Prostate gland (tissue), 2 donors: ENCODE data around the gene TSHZ3. TPM values are rescaled to one million over a fixed set of nuclear protein-coding genes. Genes with fewer than 3 reads are reported as not detected.

Source experiments
- DNase-seq: peaks from one replicate; pipeline ENCODE4 v3.0.0-alpha.2; 2019; ENCODE audit warnings: low spot score
- H3K27ac ChIP-seq, 2 donors: fragments of 200-600 bp; sonication (generic); 2 replicates each; pipeline ENCODE4 v1.5.1; 2017 to 2019
- H3K27me3 ChIP-seq: fragments of 200-600 bp; sonication (generic); replicated peaks from 2 replicates; pipeline ENCODE4 v1.5.1; 2019; ENCODE audit not compliant: insufficient read depth
- H3K36me3 ChIP-seq, 2 donors: fragments of 200-600 bp; sonication (generic); 1 replicate in 1 of 2; 2 replicates in 1 of 2; pipeline versions ENCODE4 v1.5.1 to v1.8.1; 2017 to 2019
- H3K4me1 ChIP-seq: fragments of 200-600 bp; sonication (generic); replicated peaks from 2 replicates; pipeline ENCODE4 v1.5.1; 2019
- H3K4me3 ChIP-seq, 2 donors: fragments of 200-600 bp; sonication (generic); 2 replicates each; pipeline ENCODE4 v1.5.1; 2017 to 2019
- H3K9me3 ChIP-seq: fragments of 200-600 bp; sonication (generic); 2 replicates; pipeline ENCODE4 v1.5.1; 2017
- POLR2A ChIP-seq: fragments of 450-650 bp; IDR thresholded peaks from one replicate; pipeline ENCODE4 v1.6.1; 2016; ENCODE audit warnings: antibody characterized with exemption, mild to moderate bottlenecking
- POLR2AphosphoS5 ChIP-seq: sonication (generic); formaldehyde crosslinking; IDR thresholded peaks from one replicate; pipeline ENCODE4 v1.6.1; 2017; ENCODE audit warnings: antibody characterized with exemption
- WGBS: methylation state at CpG from one replicate; pipeline ENCODE4 v1.1.5; 2018; 5-methylcytosine and 5-hydroxymethylcytosine counted together
- intact Hi-C: fragments of 100-400 bp; cut with DNase I; formaldehyde crosslinking; loops from one replicate; pipeline ENCODE4 v1.14.2; 2022
- total RNA-seq, 2 donors: library from RNA; depleted of rRNA; stranded (reverse); fragments of >200 nt; gene quantifications; one replicate each; pipeline ENCODE4 v1.1.0, GENCODE V29; 2016
- TF ChIP-seq, protein P1 (sequence below), 4 experiments: fragments of 200-600 bp in 2 of 4; fragments of 450-650 bp in 2 of 4; sonication (generic) in 2 of 4; IDR thresholded peaks; 1 replicate in 3 of 4; 2 replicates in 1 of 4; pipeline ENCODE4 v1.5.1; 2016 to 2019; ENCODE audit warnings: antibody characterized with exemption in 4 of 4, mild to moderate bottlenecking in 2 of 4, moderate library complexity in 2 of 4

Gene TSHZ3
- total RNA-seq, 2 donors from 2014 or later = 10.4 to 18.4 TPM

DNA sequence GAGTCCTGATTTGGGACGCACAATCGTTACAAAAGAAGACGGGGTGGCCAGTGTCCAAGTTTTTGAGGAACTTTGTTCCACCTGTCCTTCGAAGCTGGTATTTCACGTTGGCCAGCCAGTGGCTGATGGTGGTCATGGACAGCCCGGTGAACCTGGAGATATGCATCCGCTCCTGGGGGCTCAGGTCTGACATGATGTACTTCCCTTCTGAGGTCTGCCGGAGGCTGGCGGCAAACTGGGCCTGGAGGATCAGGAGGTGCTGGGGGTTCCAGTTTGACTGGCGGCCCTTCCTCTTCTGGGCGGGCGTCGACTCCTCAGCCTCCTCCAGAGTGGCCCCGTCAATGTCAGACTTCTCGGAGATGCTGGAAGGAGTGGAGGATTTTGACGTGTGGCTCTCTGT, 72.4 kb downstream of the TSHZ3 start:
- H3K27me3 ChIP-seq = no peaks in the 10 kb centered on the region
- H3K27ac ChIP-seq = no peak overlapping the region
- DNase-seq = no peak
- TF ChIP-seq, protein P1, sequence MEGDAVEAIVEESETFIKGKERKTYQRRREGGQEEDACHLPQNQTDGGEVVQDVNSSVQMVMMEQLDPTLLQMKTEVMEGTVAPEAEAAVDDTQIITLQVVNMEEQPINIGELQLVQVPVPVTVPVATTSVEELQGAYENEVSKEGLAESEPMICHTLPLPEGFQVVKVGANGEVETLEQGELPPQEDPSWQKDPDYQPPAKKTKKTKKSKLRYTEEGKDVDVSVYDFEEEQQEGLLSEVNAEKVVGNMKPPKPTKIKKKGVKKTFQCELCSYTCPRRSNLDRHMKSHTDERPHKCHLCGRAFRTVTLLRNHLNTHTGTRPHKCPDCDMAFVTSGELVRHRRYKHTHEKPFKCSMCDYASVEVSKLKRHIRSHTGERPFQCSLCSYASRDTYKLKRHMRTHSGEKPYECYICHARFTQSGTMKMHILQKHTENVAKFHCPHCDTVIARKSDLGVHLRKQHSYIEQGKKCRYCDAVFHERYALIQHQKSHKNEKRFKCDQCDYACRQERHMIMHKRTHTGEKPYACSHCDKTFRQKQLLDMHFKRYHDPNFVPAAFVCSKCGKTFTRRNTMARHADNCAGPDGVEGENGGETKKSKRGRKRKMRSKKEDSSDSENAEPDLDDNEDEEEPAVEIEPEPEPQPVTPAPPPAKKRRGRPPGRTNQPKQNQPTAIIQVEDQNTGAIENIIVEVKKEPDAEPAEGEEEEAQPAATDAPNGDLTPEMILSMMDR (IDR thresholded peaks at IDR 0.05) = no peak
- H3K4me3 ChIP-seq = no peak overlapping the region
- H3K36me3 ChIP-seq = no peaks in the 10 kb centered on the region
- H3K4me1 ChIP-seq = no peaks in the 10 kb centered on the region
- H3K9me3 ChIP-seq = no peaks in the 10 kb centered on the region
- WGBS = 94% methylated on average over 16 of the region's 16 CpGs
- intact Hi-C loops = no loop called here

DNA sequence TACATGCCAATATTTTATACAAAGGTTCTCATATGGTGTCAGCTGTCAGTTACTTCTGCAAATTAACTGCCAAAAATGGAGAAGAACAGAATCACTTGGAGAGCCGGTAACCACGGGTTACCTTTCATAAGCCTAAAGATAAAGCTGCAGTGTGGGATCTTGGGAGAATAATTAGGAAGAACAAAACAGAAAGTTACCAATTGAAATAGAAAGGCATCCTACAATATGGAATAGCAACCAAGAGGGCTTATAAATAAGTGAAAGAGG, 74.2 kb downstream of the TSHZ3 start:
- WGBS = 36% methylated on average over 2 of the region's 2 CpGs
- TF ChIP-seq POLR2A (no peak), POLR2AphosphoS5 (no peak)
- TF ChIP-seq, protein P1 (IDR thresholded peaks at IDR 0.05) = no peak
- Histone ChIP-seq H3K27ac (peak overlapping the region in 1 of 2 donors; percentile 33), H3K9me3 (no peaks in the 10 kb centered on the region), H3K4me1 (no peaks in the 10 kb centered on the region), H3K36me3 (no peaks in the 10 kb centered on the region), H3K4me3 (peak overlapping the region in 1 of 2 donors; percentile 2), H3K27me3 (no peaks in the 10 kb centered on the region)
- DNase-seq = no peak
- intact Hi-C loops = no loop called here

DNA sequence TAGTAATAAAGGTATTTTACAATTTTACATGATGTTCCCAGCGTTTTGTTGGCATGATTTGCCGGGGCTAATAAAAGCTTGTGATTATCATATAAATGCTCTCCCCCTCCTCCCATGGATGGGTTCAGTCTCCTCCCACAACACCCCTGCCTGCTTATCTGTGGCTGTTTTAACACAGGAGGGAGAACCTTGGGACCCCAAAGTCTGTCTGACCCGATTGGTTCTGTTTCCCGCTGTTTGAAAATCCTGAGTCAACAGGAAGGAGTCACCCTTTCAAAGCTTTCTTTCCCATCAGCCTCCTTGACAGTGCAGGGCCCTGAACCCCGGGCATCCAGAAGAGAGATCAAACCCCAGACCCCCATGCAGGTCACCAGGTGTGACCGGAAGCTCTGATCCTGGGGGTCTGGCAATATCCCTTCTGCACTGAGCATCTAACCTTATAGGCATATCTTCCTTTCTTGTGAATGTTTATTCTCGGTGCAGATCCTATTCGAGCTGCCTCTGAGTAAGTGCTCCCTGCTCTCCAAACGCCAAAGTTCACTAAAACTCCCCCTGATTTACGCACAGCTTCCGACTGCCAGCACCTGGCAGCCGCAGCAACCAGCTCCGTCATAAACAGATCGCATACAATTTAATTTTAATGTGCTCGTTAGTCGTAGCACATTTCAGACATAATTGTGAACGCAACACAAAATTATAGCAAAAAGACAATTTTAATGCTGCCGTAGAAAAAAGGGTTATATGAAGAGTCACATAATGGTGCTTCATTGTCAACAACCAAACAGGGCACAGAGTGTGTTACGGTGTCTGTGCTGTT, 74.8 kb downstream of the TSHZ3 start:
- TF ChIP-seq, protein P1 (IDR thresholded peaks at IDR 0.05) = no peak
- TF ChIP-seq POLR2AphosphoS5 = no peak
- no peak for TF ChIP-seq POLR2A
- peak overlapping the region; percentile 24 to 33 for H3K27ac ChIP-seq
- peak overlapping the region in 1 of 2 donors; percentile 2 for H3K4me3 ChIP-seq
- no peak for DNase-seq
- H3K4me1 ChIP-seq = no peaks in the 10 kb centered on the region
- intact Hi-C loops = no loop called here
- H3K36me3 ChIP-seq = no peaks in the 10 kb centered on the region
- H3K9me3 ChIP-seq = no peaks in the 10 kb centered on the region
- WGBS = 25% methylated on average over 19 of the region's 19 CpGs
- H3K27me3 ChIP-seq = no peaks in the 10 kb centered on the region

DNA sequence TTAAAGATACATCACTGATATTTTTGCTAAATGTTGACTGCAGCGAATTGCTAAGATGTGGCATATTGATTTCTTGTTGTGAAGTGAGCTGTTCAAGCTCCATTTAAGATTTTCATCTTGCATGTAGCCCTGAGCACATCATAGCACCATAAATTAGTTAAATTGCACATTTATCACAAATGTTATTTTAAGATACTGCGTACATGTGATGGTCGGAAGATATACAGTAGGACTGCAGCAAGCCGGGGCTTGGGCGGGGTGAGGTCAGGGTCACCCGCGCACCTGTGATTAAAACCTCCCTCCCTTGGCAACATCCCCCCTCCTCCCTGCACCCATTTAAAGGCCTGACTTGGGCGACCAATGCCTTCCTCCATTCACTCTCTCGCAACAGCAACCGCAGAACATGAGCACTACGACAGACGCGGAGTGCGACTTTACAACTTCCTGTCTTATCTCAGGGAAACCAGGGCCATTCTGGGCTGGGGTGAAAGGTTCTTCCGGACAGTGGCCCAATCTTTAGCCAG, 76.6 kb downstream of the TSHZ3 start:
- WGBS = 95% methylated on average over 15 of the region's 15 CpGs

More for the DNA sequence above, 76.6 kb downstream of the TSHZ3 start:
- DNase-seq = no peak
- intact Hi-C loops = no loop called here
- H3K27me3 ChIP-seq = no peaks in the 10 kb centered on the region
- no peak overlapping the region for H3K27ac ChIP-seq
- TF ChIP-seq, protein P1 (IDR thresholded peaks at IDR 0.05) = no peak
- TF ChIP-seq POLR2AphosphoS5 (no peak), POLR2A (no peak)
- H3K4me3 ChIP-seq = no peak overlapping the region
- H3K9me3 ChIP-seq = no peaks in the 10 kb centered on the region
- no peaks in the 10 kb centered on the region for H3K4me1 ChIP-seq
- H3K36me3 ChIP-seq = no peaks in the 10 kb centered on the region
